ENCODE results near the gene PAGE4.

The PAGE4 gene

DNA sequence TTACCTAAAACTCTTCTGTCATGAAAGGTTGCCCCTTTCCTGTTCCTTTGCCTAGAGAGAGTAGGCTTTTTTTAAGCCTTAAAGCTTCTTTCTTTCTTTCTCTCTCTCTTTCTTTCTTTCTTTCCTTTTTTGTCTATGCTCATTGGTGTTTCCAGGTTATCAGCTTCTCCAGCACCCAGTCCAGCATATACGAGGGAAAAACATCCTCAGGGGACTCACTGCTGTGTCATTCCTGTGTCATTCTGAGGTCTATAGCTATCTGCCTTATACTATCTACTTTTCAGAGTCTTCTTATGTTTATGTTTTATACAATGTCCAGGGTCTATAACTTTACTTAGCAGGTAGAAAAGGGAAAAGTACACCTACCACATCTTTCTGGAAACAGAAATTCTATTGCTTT, 39.6 kb downstream of the PAGE4 start:
- no peak for DNase-seq (ENCODE audit: low read depth in 4 of 4, low spot score in 1 of 4)

- no peak for DNase-seq (ENCODE audit: low read depth in 4 of 4, low spot score in 1 of 4)
These were observed 47.6 kb downstream of the PAGE4 start for GRCh38 chrX:49876750-49877149.

DNA sequence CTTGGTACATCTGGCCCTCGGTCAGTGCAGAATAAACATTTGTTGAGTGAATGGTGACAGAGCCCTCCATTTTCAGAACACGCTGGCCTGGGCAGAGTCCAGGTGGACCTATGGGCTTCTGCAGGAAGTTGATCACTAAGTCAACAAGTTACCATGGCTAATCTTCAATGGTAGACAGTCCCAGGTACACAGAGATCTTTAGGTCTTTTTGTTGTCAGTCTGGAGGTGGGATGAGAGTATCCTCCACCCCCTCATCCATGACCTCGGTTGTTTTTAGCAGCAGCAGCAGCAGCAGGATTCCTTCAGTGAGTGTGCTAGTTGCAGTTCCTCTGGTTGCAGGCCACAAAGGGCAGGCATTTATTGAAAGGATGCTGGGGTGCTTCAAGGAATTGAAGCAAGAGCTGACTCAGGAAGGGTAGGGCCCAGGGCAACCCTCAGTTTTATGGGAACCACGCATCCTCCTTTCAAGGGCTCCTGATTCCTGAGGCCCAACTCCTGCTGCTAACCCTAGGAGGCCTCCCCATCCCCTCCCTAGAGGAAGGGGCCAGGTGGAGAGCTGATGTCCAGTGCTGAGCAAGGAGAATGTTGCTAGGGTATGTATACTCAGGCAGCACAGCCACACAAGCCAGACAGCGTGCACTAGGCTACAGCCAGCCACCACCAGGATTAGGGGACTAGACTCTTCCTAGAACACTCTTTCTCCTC, 48.4 kb downstream of the PAGE4 start:
- no peak for DNase-seq (ENCODE audit: low read depth in 4 of 4, low spot score in 1 of 4)

DNA sequence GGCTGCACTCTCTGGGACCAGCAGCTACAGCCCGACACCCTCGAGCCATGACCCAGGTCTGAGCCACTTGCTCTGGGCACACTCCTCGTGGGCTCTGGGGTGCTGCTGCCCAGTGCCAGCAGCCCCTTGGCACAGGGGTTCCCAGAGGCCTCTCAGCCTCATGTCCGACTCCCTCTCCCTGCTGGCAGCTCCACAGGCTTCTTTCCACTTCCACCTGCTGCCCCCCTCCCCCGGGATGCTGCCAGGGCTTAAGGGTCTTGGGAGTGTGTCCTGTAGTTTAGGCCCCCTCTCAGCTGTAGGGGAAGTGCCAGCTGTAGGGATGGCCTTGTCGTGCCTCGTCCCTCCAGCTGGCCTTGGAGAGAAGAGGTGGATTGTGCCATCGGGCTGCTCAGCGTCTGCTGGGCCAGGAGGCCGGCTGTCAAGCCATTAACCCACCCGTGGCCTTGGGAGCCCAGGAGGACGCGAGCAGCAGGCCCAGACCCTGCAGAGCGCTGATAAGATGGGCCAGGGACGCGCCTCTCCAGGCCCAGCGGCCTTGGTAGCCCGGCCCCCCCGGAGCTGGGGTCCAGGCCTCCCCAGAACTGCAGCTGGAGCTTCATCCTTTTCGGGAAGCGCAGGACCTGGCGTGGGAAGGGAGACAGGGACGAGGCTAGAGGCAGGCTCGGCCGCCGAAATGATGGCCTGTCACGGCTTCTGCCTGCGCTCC, 49.2 kb downstream of the PAGE4 start:
- no peak for DNase-seq (ENCODE audit: low read depth in 4 of 4, low spot score in 1 of 4)

- peak; percentile 20 to 56 (median 32) for DNase-seq (ENCODE audit: low read depth in 4 of 4, low spot score in 1 of 4)
These were observed 49.9 kb downstream of the PAGE4 start, which contains the start of gene USP27X for GRCh38 chrX:49878834-49879655. TSS of gene USP27X (plus strand) at chrX:49879484. CDS start at chrX:49880308, 824 bp downstream.

GRCh38 chrX:49879656-49880277, 50.7 kb downstream of the PAGE4 start:
- DNase-seq (ENCODE audit: low read depth in 4 of 4, low spot score in 1 of 4), result no peak

GRCh38 chrX:49880668-49881067, 51.6 kb downstream of the PAGE4 start:
- DNase-seq (ENCODE audit: low read depth in 4 of 4, low spot score in 1 of 4), result no peak

Data from stimulated activated CD4-positive, alpha-beta T cell treated with anti-CD3 and anti-CD28 coated beads, Interleukin-1b, Interleukin-23, amount 100 ng/mL, for 24 hours (primary cell).